ENCODE data around the gene ATP11B. TPM values are rescaled to one million over a fixed set of nuclear protein-coding genes. Genes with fewer than 3 reads are reported as not detected.
A peak's percentile ranks its signal among the peaks of the same experiment; 100 is the strongest.

Gene ATP11B
- total and polyA plus RNA-seq, 2 experiments from 2014 or later, result 5.8 to 24.7 TPM

GRCh38 chr3:182829761-182830405 lies 36.6 kb downstream of the ATP11B start:
- no peak for TF ChIP-seq ZNF331 (CRISPR knock-in tag; IDR thresholded peaks at IDR 0.05; ENCODE audit: low read depth)
- TF ChIP-seq JUNB (IDR thresholded peaks at IDR 0.05; ENCODE audit: unreplicated experiment), result no peak
- TF ChIP-seq, protein P1, sequence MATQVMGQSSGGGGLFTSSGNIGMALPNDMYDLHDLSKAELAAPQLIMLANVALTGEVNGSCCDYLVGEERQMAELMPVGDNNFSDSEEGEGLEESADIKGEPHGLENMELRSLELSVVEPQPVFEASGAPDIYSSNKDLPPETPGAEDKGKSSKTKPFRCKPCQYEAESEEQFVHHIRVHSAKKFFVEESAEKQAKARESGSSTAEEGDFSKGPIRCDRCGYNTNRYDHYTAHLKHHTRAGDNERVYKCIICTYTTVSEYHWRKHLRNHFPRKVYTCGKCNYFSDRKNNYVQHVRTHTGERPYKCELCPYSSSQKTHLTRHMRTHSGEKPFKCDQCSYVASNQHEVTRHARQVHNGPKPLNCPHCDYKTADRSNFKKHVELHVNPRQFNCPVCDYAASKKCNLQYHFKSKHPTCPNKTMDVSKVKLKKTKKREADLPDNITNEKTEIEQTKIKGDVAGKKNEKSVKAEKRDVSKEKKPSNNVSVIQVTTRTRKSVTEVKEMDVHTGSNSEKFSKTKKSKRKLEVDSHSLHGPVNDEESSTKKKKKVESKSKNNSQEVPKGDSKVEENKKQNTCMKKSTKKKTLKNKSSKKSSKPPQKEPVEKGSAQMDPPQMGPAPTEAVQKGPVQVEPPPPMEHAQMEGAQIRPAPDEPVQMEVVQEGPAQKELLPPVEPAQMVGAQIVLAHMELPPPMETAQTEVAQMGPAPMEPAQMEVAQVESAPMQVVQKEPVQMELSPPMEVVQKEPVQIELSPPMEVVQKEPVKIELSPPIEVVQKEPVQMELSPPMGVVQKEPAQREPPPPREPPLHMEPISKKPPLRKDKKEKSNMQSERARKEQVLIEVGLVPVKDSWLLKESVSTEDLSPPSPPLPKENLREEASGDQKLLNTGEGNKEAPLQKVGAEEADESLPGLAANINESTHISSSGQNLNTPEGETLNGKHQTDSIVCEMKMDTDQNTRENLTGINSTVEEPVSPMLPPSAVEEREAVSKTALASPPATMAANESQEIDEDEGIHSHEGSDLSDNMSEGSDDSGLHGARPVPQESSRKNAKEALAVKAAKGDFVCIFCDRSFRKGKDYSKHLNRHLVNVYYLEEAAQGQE (IDR thresholded peaks at IDR 0.05; ENCODE audit: unreplicated experiment), result no peak
- TF ChIP-seq, protein P2, sequence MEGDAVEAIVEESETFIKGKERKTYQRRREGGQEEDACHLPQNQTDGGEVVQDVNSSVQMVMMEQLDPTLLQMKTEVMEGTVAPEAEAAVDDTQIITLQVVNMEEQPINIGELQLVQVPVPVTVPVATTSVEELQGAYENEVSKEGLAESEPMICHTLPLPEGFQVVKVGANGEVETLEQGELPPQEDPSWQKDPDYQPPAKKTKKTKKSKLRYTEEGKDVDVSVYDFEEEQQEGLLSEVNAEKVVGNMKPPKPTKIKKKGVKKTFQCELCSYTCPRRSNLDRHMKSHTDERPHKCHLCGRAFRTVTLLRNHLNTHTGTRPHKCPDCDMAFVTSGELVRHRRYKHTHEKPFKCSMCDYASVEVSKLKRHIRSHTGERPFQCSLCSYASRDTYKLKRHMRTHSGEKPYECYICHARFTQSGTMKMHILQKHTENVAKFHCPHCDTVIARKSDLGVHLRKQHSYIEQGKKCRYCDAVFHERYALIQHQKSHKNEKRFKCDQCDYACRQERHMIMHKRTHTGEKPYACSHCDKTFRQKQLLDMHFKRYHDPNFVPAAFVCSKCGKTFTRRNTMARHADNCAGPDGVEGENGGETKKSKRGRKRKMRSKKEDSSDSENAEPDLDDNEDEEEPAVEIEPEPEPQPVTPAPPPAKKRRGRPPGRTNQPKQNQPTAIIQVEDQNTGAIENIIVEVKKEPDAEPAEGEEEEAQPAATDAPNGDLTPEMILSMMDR (conservative IDR thresholded peaks at IDR 0.05; ENCODE audit: low read depth in 2 of 2), result no peak
- no peak overlapping the region for H3K27ac ChIP-seq (ENCODE audit: low read depth)

GRCh38 chr3:182837855-182838454 lies 44.7 kb downstream of the ATP11B start:
- Mint-ChIP-seq H3K27me3 (ENCODE audit: insufficient read depth, low read depth, poor library complexity) (peaks cover 2% of the 10 kb centered on the region), H3K27ac (no peak overlapping the region), H3K9me3 (no peaks in the 10 kb centered on the region), H3K4me1 (no peaks in the 10 kb centered on the region), H3K36me3 (ENCODE audit: low read depth) (no peaks in the 10 kb centered on the region; the same call in 1 of the 3 replicates), H3K4me3 (no peak overlapping the region)
- TF ChIP-seq, protein P2 (conservative IDR thresholded peaks at IDR 0.05; ENCODE audit: low read depth in 2 of 2), result peak in 1 of 2 experiments; percentile 72; a peak in 3 of 4 replicates
- TF ChIP-seq, protein P3, sequence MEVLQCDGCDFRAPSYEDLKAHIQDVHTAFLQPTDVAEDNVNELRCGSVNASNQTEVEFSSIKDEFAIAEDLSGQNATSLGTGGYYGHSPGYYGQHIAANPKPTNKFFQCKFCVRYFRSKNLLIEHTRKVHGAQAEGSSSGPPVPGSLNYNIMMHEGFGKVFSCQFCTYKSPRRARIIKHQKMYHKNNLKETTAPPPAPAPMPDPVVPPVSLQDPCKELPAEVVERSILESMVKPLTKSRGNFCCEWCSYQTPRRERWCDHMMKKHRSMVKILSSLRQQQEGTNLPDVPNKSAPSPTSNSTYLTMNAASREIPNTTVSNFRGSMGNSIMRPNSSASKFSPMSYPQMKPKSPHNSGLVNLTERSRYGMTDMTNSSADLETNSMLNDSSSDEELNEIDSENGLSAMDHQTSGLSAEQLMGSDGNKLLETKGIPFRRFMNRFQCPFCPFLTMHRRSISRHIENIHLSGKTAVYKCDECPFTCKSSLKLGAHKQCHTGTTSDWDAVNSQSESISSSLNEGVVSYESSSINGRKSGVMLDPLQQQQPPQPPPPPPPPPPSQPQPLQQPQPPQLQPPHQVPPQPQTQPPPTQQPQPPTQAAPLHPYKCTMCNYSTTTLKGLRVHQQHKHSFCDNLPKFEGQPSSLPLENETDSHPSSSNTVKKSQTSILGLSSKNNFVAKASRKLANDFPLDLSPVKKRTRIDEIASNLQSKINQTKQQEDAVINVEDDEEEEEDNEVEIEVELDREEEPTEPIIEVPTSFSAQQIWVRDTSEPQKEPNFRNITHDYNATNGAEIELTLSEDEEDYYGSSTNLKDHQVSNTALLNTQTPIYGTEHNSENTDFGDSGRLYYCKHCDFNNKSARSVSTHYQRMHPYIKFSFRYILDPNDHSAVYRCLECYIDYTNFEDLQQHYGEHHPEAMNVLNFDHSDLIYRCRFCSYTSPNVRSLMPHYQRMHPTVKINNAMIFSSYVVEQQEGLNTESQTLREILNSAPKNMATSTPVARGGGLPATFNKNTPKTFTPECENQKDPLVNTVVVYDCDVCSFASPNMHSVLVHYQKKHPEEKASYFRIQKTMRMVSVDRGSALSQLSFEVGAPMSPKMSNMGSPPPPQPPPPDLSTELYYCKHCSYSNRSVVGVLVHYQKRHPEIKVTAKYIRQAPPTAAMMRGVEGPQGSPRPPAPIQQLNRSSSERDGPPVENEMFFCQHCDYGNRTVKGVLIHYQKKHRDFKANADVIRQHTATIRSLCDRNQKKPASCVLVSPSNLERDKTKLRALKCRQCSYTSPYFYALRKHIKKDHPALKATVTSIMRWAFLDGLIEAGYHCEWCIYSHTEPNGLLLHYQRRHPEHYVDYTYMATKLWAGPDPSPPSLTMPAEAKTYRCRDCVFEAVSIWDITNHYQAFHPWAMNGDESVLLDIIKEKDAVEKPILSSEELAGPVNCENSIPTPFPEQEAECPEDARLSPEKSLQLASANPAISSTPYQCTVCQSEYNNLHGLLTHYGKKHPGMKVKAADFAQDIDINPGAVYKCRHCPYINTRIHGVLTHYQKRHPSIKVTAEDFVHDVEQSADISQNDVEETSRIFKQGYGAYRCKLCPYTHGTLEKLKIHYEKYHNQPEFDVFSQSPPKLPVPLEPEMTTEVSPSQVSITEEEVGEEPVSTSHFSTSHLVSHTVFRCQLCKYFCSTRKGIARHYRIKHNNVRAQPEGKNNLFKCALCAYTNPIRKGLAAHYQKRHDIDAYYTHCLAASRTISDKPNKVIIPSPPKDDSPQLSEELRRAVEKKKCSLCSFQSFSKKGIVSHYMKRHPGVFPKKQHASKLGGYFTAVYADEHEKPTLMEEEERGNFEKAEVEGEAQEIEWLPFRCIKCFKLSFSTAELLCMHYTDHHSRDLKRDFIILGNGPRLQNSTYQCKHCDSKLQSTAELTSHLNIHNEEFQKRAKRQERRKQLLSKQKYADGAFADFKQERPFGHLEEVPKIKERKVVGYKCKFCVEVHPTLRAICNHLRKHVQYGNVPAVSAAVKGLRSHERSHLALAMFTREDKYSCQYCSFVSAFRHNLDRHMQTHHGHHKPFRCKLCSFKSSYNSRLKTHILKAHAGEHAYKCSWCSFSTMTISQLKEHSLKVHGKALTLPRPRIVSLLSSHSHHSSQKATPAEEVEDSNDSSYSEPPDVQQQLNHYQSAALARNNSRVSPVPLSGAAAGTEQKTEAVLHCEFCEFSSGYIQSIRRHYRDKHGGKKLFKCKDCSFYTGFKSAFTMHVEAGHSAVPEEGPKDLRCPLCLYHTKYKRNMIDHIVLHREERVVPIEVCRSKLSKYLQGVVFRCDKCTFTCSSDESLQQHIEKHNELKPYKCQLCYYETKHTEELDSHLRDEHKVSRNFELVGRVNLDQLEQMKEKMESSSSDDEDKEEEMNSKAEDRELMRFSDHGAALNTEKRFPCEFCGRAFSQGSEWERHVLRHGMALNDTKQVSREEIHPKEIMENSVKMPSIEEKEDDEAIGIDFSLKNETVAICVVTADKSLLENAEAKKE (CRISPR knock-in tag; IDR thresholded peaks at IDR 0.05), result no peak
- Histone ChIP-seq H3K79me2 (replicated peaks; ENCODE audit: insufficient read depth) (no peaks in the 10 kb centered on the region), H3K9me2 (ENCODE audit: insufficient read depth) (no peaks in the 10 kb centered on the region), H3K36me3 (ENCODE audit: insufficient read depth) (no peaks in the 10 kb centered on the region), H3K27ac (ENCODE audit: low read depth) (no peak overlapping the region), H2AFZ (no peak overlapping the region), H3K4me3 (no peak overlapping the region), H4K20me1 (replicated peaks; ENCODE audit: insufficient read depth) (no peaks in the 10 kb centered on the region), H3K27me3 (ENCODE audit: insufficient read depth) (no peaks in the 10 kb centered on the region), H3K4me2 (no peak overlapping the region), H3F3A (replicated peaks; ENCODE audit: low read depth) (no peaks in the 10 kb centered on the region), H3K4me1 (ENCODE audit: insufficient read depth) (no peaks in the 10 kb centered on the region)
- DNase-seq (ENCODE audit: low spot score) (peak; percentile 69), ATAC-seq (no peak)

More at GRCh38 chr3:182829761-182830405, 36.6 kb downstream of the ATP11B start:
- Mint-ChIP-seq H3K4me3 (no peak overlapping the region), H3K27me3 (ENCODE audit: insufficient read depth, low read depth, poor library complexity) (no peaks in the 10 kb centered on the region), H3K27ac (no peak overlapping the region), H3K4me1 (no peaks in the 10 kb centered on the region), H3K36me3 (ENCODE audit: low read depth) (no peaks in the 10 kb centered on the region), H3K9me3 (no peaks in the 10 kb centered on the region; the same call in 2 of the 3 replicates)
- no peak overlapping the region for H3K4me3 ChIP-seq
- H3K36me3 ChIP-seq (ENCODE audit: insufficient read depth), result no peaks in the 10 kb centered on the region
- no peak overlapping the region for H3K4me2 ChIP-seq
- no peaks in the 10 kb centered on the region for H3K9me2 ChIP-seq (ENCODE audit: insufficient read depth)
- DNase-seq (ENCODE audit: low spot score) (no peak), ATAC-seq (no peak)
- H4K20me1 ChIP-seq (replicated peaks; ENCODE audit: insufficient read depth), result no peaks in the 10 kb centered on the region
- H3K79me2 ChIP-seq (replicated peaks; ENCODE audit: insufficient read depth), result no peaks in the 10 kb centered on the region
- H3F3A ChIP-seq (replicated peaks; ENCODE audit: low read depth), result no peaks in the 10 kb centered on the region
- no peaks in the 10 kb centered on the region for H3K4me1 ChIP-seq (ENCODE audit: insufficient read depth)
- H2AFZ ChIP-seq, result no peak overlapping the region
- H3K27me3 ChIP-seq (ENCODE audit: insufficient read depth), result no peaks in the 10 kb centered on the region
